HG03103 (cell line): ENCODE data around the gene FIBCD1.

Experiments
- ATAC-seq: cut with Tn5 transposase; IDR thresholded peaks from one replicate; pipeline ENCODE4 v1.9.1; 2021; ENCODE audit warnings: low read depth; ENCODE audit not compliant: unreplicated experiment

Gene FIBCD1

GRCh38 chr9:130864541-130864940, 74.5 kb downstream of the FIBCD1 start:
- no peak for ATAC-seq

- no peak for ATAC-seq
These were observed 76.3 kb downstream of the FIBCD1 start for GRCh38 chr9:130862747-130863146.

GRCh38 chr9:130862217-130862616, 76.8 kb downstream of the FIBCD1 start:
- ATAC-seq: no peak

- no peak for ATAC-seq
These were observed 77.5 kb downstream of the FIBCD1 start for GRCh38 chr9:130861372-130862180.

GRCh38 chr9:130860458-130861316, 78.4 kb downstream of the FIBCD1 start:
- ATAC-seq: no peak

- no peak for ATAC-seq
These were observed 80.0 kb downstream of the FIBCD1 start for GRCh38 chr9:130858739-130859705.

- ATAC-seq: no peak
These were observed 80.9 kb downstream of the FIBCD1 start for GRCh38 chr9:130857864-130858738.

- ATAC-seq: no peak
These were observed 82.6 kb downstream of the FIBCD1 start for GRCh38 chr9:130856474-130856873.

- no peak for ATAC-seq
These were observed 84.2 kb downstream of the FIBCD1 start for GRCh38 chr9:130854835-130855234.

GRCh38 chr9:130854092-130854491, 85.0 kb downstream of the FIBCD1 start:
- ATAC-seq: no peak

- no peak for ATAC-seq
These were observed 86.2 kb downstream of the FIBCD1 start for GRCh38 chr9:130852801-130853200.
